Neural cell (in vitro differentiated cells): ENCODE data around the gene SETBP1. TPM values are rescaled to one million over a fixed set of nuclear protein-coding genes. Genes with fewer than 3 reads are reported as not detected.

Source experiments
- H2AFZ ChIP-seq: fragments of 200-600, 300-800 bp; sonication (generic), shearing (Covaris generic); 2 replicates; pipeline ENCODE4 v1.6.0; 2014; ENCODE audit warnings: low read depth, mild to moderate bottlenecking, antibody characterized with exemption, low read length, moderate library complexity
- H3F3A ChIP-seq: fragments of 200-600 bp; shearing (Covaris generic); 2 replicates; pipeline ENCODE4 v1.6.1; 2016; ENCODE audit warnings: mild to moderate bottlenecking, moderate library complexity, mixed read lengths, antibody characterized with exemption, low read length; ENCODE audit not compliant: insufficient read depth, poor library complexity, severe bottlenecking
- H3K27ac ChIP-seq: fragments of 200-600, 300-800 bp; sonication (generic), shearing (Covaris generic); 2 replicates; pipeline ENCODE4 v1.5.1; 2014; ENCODE audit warnings: mild to moderate bottlenecking, low read length, moderate library complexity
- H3K27me3 ChIP-seq: fragments of 300-800, 200-600 bp; sonication (generic), shearing (Covaris generic); 2 replicates; pipeline ENCODE4 v1.6.0; 2014; ENCODE audit warnings: mild to moderate bottlenecking, low read depth, low read length, moderate library complexity; ENCODE audit not compliant: insufficient read depth
- H3K36me3 ChIP-seq: fragments of 300-800, 200-600 bp; sonication (generic), shearing (Covaris generic); 2 replicates; pipeline ENCODE4 v1.5.1; 2014; ENCODE audit warnings: mild to moderate bottlenecking, antibody characterized with exemption, low read length, moderate library complexity; ENCODE audit not compliant: insufficient read depth
- H3K4me2 ChIP-seq: fragments of 300-800, 200-600 bp; sonication (generic), shearing (Covaris generic); 2 replicates; pipeline ENCODE4 v1.6.0; 2014; ENCODE audit warnings: mild to moderate bottlenecking, low read length
- H3K4me3 ChIP-seq: fragments of 300-800, 200-600 bp; sonication (generic), shearing (Covaris generic); 2 replicates; pipeline ENCODE4 v1.5.1; 2014; ENCODE audit warnings: mild to moderate bottlenecking, low read length, moderate library complexity
- H3K79me2 ChIP-seq: fragments of 200-600 bp; shearing (Covaris generic); replicated peaks from 2 replicates; pipeline ENCODE4 v1.6.0; 2014; ENCODE audit warnings: mild to moderate bottlenecking, low read length, moderate library complexity; ENCODE audit not compliant: insufficient read depth
- H3K9ac ChIP-seq: fragments of 300-800, 200-600 bp; sonication (generic), shearing (Covaris generic); 2 replicates; pipeline ENCODE4 v1.6.1; 2016; ENCODE audit warnings: mild to moderate bottlenecking, low read length, mixed read lengths
- H3K9me2 ChIP-seq: fragments of 200-600 bp; shearing (Covaris generic); 2 replicates; pipeline ENCODE4 v1.6.1; 2016; ENCODE audit warnings: mild to moderate bottlenecking, low read length, mixed read lengths; ENCODE audit not compliant: insufficient read depth
- H3K9me3 ChIP-seq: fragments of 200-600, 300-800 bp; sonication (generic), shearing (Covaris generic); 2 replicates; pipeline ENCODE4 v1.6.1; 2016; ENCODE audit warnings: mild to moderate bottlenecking, mixed run types, low read length, moderate library complexity, mixed read lengths
- H4K20me1 ChIP-seq: fragments of 200-600 bp; shearing (Covaris generic); 2 replicates; pipeline ENCODE4 v1.6.1; 2016; ENCODE audit warnings: mild to moderate bottlenecking, mixed run types; ENCODE audit not compliant: insufficient read depth
- EP300 ChIP-seq: fragments of 450-650 bp; conservative IDR thresholded peaks from 2 replicates; pipeline ENCODE4 v1.6.1; 2014; ENCODE audit warnings: antibody characterized with exemption, mild to moderate bottlenecking, moderate library complexity; ENCODE audit not compliant: poor library complexity, severe bottlenecking
- EZH2 ChIP-seq: fragments of 200-600, 300-800 bp; shearing (Covaris generic), sonication (generic); IDR thresholded peaks from 2 replicates; pipeline ENCODE4 v1.6.1; 2014; ENCODE audit warnings: antibody characterized with exemption, low read length, borderline replicate concordance, mild to moderate bottlenecking; ENCODE audit not compliant: insufficient read depth, poor library complexity, severe bottlenecking
- MXI1 ChIP-seq: fragments of 450-650 bp; conservative IDR thresholded peaks from 2 replicates; pipeline ENCODE4 v1.6.1; 2014; ENCODE audit warnings: antibody characterized with exemption, mild to moderate bottlenecking; ENCODE audit not compliant: poor library complexity, severe bottlenecking
- POLR2AphosphoS5 ChIP-seq: IDR thresholded peaks from 2 replicates; pipeline ENCODE4 v1.6.1; 2012
- RAD21 ChIP-seq: fragments of 450-650 bp; conservative IDR thresholded peaks from 2 replicates; pipeline ENCODE4 v1.6.1; 2014; ENCODE audit warnings: antibody characterized with exemption, mild to moderate bottlenecking, moderate library complexity
- SMC3 ChIP-seq: fragments of 450-650 bp; conservative IDR thresholded peaks from 2 replicates; pipeline ENCODE4 v1.6.1; 2014; ENCODE audit warnings: antibody characterized with exemption, mild to moderate bottlenecking, moderate library complexity; ENCODE audit not compliant: poor library complexity
- TAF1 ChIP-seq: IDR thresholded peaks from 2 replicates; pipeline ENCODE4 v1.6.1; 2012; ENCODE audit warnings: low read depth
- polyA plus RNA-seq: library from polyadenylated mRNA; depleted of rRNA; stranded (reverse); fragments of >200 nt; gene quantifications from 2 replicates; pipeline ENCODE4 v1.2.3, GENCODE V29; 2014
- TF ChIP-seq, protein P1 (sequence below): fragments of 450-650 bp; IDR thresholded peaks from 2 replicates; pipeline ENCODE4 v1.5.1; 2014; ENCODE audit warnings: antibody characterized with exemption, mild to moderate bottlenecking, moderate library complexity; ENCODE audit not compliant: poor library complexity, severe bottlenecking
- TF ChIP-seq, protein P2 (sequence below): IDR thresholded peaks from 2 replicates; pipeline ENCODE4 v1.6.1; 2012; ENCODE audit warnings: borderline replicate concordance

Gene SETBP1
- polyA plus RNA-seq, 1 donor from 2014 or later, result 13.7 TPM

DNA sequence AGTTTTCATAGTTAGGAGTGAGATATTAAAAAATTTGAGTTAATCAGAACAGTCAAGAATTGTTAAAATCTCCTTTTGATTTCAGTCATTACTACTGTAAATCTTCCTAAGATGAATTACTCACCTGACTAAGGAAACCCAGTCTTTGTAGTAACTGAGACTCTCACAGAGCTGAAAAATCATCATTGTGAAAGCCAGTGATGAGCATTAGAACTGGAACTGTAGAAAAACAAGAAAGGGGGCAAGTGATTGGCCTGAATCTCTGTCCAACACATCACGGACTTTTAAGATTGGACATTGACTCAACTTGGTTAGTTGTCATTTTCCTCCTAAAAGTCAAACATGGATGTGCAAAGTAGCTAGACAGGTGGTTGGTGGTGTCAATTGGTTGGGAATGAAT lies 21.9 kb downstream of the SETBP1 start:
- Histone ChIP-seq H3K9me2 (no peaks in the 10 kb centered on the region), H2AFZ (no peak overlapping the region), H3F3A (no peaks in the 10 kb centered on the region), H3K9ac (no peak overlapping the region), H3K4me3 (no peak overlapping the region), H3K9me3 (no peaks in the 10 kb centered on the region), H4K20me1 (no peaks in the 10 kb centered on the region), H3K36me3 (peaks cover 23% of the 10 kb centered on the region), H3K27ac (no peak overlapping the region), H3K27me3 (no peaks in the 10 kb centered on the region), H3K79me2 (peaks cover 86% of the 10 kb centered on the region), H3K4me2 (no peak overlapping the region)
- no peak for TF ChIP-seq TAF1
- TF ChIP-seq EZH2, result no peak

DNA sequence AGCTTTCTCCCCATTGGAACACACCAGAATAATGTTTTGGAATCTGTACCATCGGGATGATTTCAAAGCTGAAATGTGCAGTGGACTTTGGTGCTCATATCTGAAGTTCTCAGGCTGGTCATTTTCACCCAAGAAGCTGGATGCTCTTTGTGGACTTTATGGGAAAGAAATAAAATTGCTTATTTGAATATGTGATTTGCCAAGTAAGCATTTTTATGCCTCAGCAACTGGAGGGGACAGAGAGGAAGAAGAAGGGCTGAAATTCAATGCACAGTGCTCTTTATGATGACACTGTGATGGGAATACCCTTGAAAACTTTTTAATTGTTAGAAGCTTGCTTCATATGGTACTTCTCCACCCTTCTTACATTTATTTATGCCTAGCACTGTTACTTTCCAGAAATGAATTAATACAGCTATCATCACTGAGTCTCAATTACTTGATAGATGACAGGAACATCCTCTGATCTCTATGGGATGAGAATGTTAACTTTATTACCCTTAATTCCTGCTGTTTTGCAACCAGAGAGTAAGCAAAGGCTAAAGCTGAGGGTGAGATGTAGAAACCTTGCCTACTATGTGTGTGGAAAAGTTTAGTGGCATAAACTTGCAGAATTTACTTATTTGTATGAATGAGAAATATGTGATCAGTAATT lies 23.6 kb downstream of the SETBP1 start:
- Histone ChIP-seq H3K4me2 (no peak overlapping the region), H3K4me3 (no peak overlapping the region)
- TF ChIP-seq MXI1, result no peak
- TF ChIP-seq RAD21, result no peak
- no peak for TF ChIP-seq TAF1
- TF ChIP-seq SMC3, result no peak
- TF ChIP-seq, protein P1, sequence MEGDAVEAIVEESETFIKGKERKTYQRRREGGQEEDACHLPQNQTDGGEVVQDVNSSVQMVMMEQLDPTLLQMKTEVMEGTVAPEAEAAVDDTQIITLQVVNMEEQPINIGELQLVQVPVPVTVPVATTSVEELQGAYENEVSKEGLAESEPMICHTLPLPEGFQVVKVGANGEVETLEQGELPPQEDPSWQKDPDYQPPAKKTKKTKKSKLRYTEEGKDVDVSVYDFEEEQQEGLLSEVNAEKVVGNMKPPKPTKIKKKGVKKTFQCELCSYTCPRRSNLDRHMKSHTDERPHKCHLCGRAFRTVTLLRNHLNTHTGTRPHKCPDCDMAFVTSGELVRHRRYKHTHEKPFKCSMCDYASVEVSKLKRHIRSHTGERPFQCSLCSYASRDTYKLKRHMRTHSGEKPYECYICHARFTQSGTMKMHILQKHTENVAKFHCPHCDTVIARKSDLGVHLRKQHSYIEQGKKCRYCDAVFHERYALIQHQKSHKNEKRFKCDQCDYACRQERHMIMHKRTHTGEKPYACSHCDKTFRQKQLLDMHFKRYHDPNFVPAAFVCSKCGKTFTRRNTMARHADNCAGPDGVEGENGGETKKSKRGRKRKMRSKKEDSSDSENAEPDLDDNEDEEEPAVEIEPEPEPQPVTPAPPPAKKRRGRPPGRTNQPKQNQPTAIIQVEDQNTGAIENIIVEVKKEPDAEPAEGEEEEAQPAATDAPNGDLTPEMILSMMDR, result no peak
- no peak for TF ChIP-seq EZH2

DNA sequence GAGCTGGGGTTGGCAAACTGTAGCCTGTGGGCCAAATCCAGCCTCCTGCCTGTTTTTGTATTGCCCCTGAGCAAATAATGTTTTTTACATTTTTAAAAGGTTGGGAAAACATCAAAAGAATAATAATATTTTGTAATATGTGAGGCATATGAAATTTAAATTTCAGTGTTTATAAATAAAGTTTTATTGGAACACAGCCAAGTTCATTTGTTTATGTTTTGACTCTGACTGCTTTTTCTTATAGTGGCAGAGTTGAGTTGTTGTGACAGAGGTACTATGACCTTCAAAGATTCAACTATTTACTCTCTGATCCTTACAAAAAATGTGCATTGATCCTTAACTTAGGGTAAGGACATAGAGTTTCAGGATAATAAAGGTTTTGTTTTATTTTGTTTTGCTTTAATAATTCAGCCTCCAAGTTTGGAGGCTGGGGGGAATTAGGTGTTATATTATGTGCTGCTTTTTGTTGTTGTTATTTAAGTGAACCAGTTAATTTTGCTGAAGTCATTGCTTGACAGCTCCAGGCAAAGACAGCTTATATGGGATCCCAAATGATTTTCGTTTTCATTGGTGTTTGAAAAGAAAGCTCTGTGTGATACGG lies 24.5 kb downstream of the SETBP1 start:
- H3K9ac ChIP-seq, result no peak overlapping the region

More for the DNA sequence above, 23.6 kb downstream of the SETBP1 start:
- Histone ChIP-seq H2AFZ (no peak overlapping the region), H3K79me2 (peaks cover 77% of the 10 kb centered on the region), H3K9me3 (no peaks in the 10 kb centered on the region), H3K27ac (no peak overlapping the region), H3K9ac (no peak overlapping the region), H3K9me2 (no peaks in the 10 kb centered on the region), H3K27me3 (no peaks in the 10 kb centered on the region), H3K36me3 (peaks cover 24% of the 10 kb centered on the region), H3F3A (no peaks in the 10 kb centered on the region), H4K20me1 (no peaks in the 10 kb centered on the region)

More for the DNA sequence above, 24.5 kb downstream of the SETBP1 start:
- peaks cover 75% of the 10 kb centered on the region for H3K79me2 ChIP-seq
- no peaks in the 10 kb centered on the region for H3F3A ChIP-seq
- TF ChIP-seq POLR2AphosphoS5 (no peak), MXI1 (no peak), EZH2 (no peak), SMC3 (no peak), EP300 (no peak), TAF1 (no peak), RAD21 (no peak)
- TF ChIP-seq, protein P2, sequence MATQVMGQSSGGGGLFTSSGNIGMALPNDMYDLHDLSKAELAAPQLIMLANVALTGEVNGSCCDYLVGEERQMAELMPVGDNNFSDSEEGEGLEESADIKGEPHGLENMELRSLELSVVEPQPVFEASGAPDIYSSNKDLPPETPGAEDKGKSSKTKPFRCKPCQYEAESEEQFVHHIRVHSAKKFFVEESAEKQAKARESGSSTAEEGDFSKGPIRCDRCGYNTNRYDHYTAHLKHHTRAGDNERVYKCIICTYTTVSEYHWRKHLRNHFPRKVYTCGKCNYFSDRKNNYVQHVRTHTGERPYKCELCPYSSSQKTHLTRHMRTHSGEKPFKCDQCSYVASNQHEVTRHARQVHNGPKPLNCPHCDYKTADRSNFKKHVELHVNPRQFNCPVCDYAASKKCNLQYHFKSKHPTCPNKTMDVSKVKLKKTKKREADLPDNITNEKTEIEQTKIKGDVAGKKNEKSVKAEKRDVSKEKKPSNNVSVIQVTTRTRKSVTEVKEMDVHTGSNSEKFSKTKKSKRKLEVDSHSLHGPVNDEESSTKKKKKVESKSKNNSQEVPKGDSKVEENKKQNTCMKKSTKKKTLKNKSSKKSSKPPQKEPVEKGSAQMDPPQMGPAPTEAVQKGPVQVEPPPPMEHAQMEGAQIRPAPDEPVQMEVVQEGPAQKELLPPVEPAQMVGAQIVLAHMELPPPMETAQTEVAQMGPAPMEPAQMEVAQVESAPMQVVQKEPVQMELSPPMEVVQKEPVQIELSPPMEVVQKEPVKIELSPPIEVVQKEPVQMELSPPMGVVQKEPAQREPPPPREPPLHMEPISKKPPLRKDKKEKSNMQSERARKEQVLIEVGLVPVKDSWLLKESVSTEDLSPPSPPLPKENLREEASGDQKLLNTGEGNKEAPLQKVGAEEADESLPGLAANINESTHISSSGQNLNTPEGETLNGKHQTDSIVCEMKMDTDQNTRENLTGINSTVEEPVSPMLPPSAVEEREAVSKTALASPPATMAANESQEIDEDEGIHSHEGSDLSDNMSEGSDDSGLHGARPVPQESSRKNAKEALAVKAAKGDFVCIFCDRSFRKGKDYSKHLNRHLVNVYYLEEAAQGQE, result no peak
- TF ChIP-seq, protein P1, result no peak
- no peaks in the 10 kb centered on the region for H4K20me1 ChIP-seq
- no peak overlapping the region for H3K4me2 ChIP-seq
- no peak overlapping the region for H3K27ac ChIP-seq
- H3K27me3 ChIP-seq, result no peaks in the 10 kb centered on the region
- no peak overlapping the region for H2AFZ ChIP-seq
- H3K9me2 ChIP-seq, result no peaks in the 10 kb centered on the region
- no peaks in the 10 kb centered on the region for H3K9me3 ChIP-seq
- peaks cover 24% of the 10 kb centered on the region for H3K36me3 ChIP-seq
- H3K4me3 ChIP-seq, result no peak overlapping the region
